ENCODE measurements around the gene C1GALT1C1L.
"Not testable (repeated sequence)": the region's sequence is repeated elsewhere in the genome, so short reads cannot be mapped to it uniquely, and the experiment has no call there.

Gene C1GALT1C1L

DNA sequence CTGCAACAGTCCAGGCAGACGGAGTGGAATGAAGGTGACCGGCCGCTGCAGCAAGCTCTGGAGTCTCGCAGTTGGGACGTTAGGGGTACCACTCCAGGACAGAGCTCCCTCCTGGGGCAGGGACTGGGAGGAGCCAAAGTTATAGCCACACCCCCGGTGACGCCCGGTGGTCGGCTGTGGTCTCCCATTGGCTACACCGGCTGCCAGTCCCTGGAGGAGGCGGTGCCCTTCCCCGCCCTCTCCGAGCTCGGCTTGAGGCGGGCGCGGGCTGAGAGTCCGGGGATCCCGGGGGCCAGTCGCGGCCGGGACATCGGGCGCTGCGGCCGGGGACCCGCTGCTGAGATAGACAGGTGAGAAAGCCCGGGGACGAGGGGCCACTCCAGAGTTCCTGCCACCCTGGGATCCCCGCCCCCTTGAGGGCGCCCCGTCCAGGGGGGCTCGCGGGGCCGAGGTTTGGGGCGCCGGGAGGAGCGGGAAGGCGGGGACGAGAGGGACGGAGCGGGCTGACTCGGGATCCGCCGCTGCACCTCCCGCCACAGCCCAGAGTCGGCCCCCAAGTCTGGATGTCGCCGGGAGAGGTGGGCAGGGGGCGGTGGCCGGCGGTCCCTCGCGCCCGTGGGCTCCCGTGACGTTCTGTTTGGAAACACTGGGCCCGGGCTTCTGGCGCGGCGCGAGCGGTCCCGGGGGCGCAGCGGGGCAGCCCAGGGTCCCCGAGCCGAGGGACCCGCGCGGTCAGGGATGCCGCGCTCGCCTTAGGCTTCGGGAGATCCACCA, 39.0 kb downstream of the C1GALT1C1L start, which contains the start of gene PLEKHH2:
TSS of gene PLEKHH2 (plus strand) at position 231 of the 774 bp plus-strand sequence. CDS start 7,414 bp downstream, outside the sequence.
- peaks cover 26% of the 10 kb centered on the region for H3K27me3 ChIP-seq (ENCODE audit: control insufficient read depth, low read length)
- no peak for TF ChIP-seq EZH2phosphoT487 (IDR thresholded peaks at IDR 0.05; ENCODE audit: borderline replicate concordance, low read length)
- TF ChIP-seq, protein P1, sequence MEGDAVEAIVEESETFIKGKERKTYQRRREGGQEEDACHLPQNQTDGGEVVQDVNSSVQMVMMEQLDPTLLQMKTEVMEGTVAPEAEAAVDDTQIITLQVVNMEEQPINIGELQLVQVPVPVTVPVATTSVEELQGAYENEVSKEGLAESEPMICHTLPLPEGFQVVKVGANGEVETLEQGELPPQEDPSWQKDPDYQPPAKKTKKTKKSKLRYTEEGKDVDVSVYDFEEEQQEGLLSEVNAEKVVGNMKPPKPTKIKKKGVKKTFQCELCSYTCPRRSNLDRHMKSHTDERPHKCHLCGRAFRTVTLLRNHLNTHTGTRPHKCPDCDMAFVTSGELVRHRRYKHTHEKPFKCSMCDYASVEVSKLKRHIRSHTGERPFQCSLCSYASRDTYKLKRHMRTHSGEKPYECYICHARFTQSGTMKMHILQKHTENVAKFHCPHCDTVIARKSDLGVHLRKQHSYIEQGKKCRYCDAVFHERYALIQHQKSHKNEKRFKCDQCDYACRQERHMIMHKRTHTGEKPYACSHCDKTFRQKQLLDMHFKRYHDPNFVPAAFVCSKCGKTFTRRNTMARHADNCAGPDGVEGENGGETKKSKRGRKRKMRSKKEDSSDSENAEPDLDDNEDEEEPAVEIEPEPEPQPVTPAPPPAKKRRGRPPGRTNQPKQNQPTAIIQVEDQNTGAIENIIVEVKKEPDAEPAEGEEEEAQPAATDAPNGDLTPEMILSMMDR (IDR thresholded peaks at IDR 0.05; ENCODE audit: low read depth, low read length, poor library complexity, severe bottlenecking): no peak
- no peaks in the 10 kb centered on the region for H3K79me2 ChIP-seq (ENCODE audit: control insufficient read depth, low read length)
- 0 out of 2 replicates have a peak, but pooled peaks cover 2% of the 10 kb centered on the region for H3K9me3 ChIP-seq (ENCODE audit: control insufficient read depth, insufficient read depth, low read length)
- H3K4me3 ChIP-seq (ENCODE audit: low read length): no peak within 1 kb of the TSS; the same call in 1 of the 2 replicates
- H3K36me3 ChIP-seq (ENCODE audit: control insufficient read depth, low read length): no peaks in the 10 kb centered on the region
- H3K4me1 ChIP-seq (ENCODE audit: control insufficient read depth, low read length): peaks cover 21% of the 10 kb centered on the region
- no peak within 1 kb of the TSS for H3K27ac ChIP-seq (ENCODE audit: low read depth, low read length)
- no peaks in the 10 kb centered on the region for H3K9me2 ChIP-seq (replicated peaks; ENCODE audit: control insufficient read depth, low read length)
- no peaks in the 10 kb centered on the region for H3F3A ChIP-seq (ENCODE audit: control insufficient read depth, insufficient read depth)
- peak within 1 kb of the TSS; percentile 23; the same call in 1 of the 2 replicates for H3K4me2 ChIP-seq (ENCODE audit: low read length)
- H4K20me1 ChIP-seq (ENCODE audit: control insufficient read depth, insufficient read depth, low read depth, low read length): no peaks in the 10 kb centered on the region

DNA sequence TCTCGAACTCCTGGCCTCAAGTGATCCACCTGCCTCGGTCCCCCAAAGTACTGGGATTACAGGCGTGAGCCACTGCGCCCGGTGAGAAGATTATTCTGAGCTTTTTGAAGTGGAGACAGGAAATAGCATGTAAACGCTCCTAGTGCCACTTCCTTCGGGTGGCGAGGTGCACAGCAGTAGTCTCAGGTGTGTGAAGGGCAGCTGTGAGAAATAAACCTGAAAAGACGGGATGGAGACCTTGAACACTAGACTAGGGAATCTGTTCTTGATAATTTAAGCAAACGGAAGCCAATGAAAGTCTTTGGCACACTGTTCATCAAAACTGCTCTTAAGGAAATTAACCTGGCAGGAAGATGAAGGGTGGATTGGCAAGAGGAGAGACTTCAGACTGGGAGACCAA, 39.6 kb downstream of the C1GALT1C1L start:
- H3K4me1 ChIP-seq (ENCODE audit: control insufficient read depth, low read length): peaks cover 21% of the 10 kb centered on the region
- H3K9me3 ChIP-seq (ENCODE audit: control insufficient read depth, insufficient read depth, low read length): 0 out of 2 replicates have a peak, but pooled peaks cover 2% of the 10 kb centered on the region
- H3F3A ChIP-seq (ENCODE audit: control insufficient read depth, insufficient read depth): no peaks in the 10 kb centered on the region
- peak overlapping the region; percentile 23; the same call in 1 of the 2 replicates for H3K4me2 ChIP-seq (ENCODE audit: low read length)
- H3K79me2 ChIP-seq (ENCODE audit: control insufficient read depth, low read length): no peaks in the 10 kb centered on the region
- no peaks in the 10 kb centered on the region for H3K36me3 ChIP-seq (ENCODE audit: control insufficient read depth, low read length)
- no peaks in the 10 kb centered on the region for H4K20me1 ChIP-seq (ENCODE audit: control insufficient read depth, insufficient read depth, low read depth, low read length)
- no peak overlapping the region for H3K27ac ChIP-seq (ENCODE audit: low read depth, low read length)
- peaks cover 30% of the 10 kb centered on the region for H3K27me3 ChIP-seq (ENCODE audit: control insufficient read depth, low read length)
- no peaks in the 10 kb centered on the region for H3K9me2 ChIP-seq (replicated peaks; ENCODE audit: control insufficient read depth, low read length)
- TF ChIP-seq EZH2phosphoT487 (IDR thresholded peaks at IDR 0.05; ENCODE audit: borderline replicate concordance, low read length): no peak
- TF ChIP-seq, protein P1 (IDR thresholded peaks at IDR 0.05; ENCODE audit: low read depth, low read length, poor library complexity, severe bottlenecking): no peak
- no peak overlapping the region; the same call in 1 of the 2 replicates for H3K4me3 ChIP-seq (ENCODE audit: low read length)

DNA sequence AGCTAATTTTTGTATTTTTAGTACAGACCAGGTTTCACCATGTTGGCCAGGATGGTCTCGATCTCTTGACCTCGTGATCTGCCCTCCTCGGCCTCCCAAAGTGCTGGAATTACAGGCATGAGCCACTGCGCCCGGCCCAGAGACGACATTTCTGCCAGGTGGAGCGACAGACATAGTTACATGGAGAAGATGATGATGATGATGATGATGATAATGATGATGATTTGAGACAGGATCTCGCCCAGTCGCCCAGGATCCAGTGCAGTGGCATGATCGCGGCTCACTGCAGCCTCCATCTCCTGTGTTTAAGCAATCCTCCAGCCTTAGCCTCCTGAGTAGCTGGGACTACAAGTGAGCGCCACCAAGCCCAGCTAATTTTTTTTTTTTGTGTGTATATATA, 40.1 kb downstream of the C1GALT1C1L start:
- not testable (repeated sequence) for H3K9me3 ChIP-seq (ENCODE audit: control insufficient read depth, insufficient read depth, low read length); H3K9me2 ChIP-seq (replicated peaks; ENCODE audit: control insufficient read depth, low read length); H3K4me3 ChIP-seq (ENCODE audit: low read length); H4K20me1 ChIP-seq (ENCODE audit: control insufficient read depth, insufficient read depth, low read depth, low read length); H3F3A ChIP-seq (ENCODE audit: control insufficient read depth, insufficient read depth); H3K4me2 ChIP-seq (ENCODE audit: low read length); H3K36me3 ChIP-seq (ENCODE audit: control insufficient read depth, low read length); H3K27ac ChIP-seq (ENCODE audit: low read depth, low read length); H3K79me2 ChIP-seq (ENCODE audit: control insufficient read depth, low read length)
- H3K27me3 ChIP-seq (ENCODE audit: control insufficient read depth, low read length): peaks cover 31% of the 10 kb centered on the region
- peaks cover 21% of the 10 kb centered on the region for H3K4me1 ChIP-seq (ENCODE audit: control insufficient read depth, low read length)

All from DOHH2 (cell line).